HUDEP-2 (cell line): ENCODE measurements around the gene TNNC1.

ENCODE experiments used
- DNase-seq, 76 experiments: peaks; one replicate each; lab custom pipeline; 2025; ENCODE audit not compliant: unreplicated experiment in 76 of 76; lab: John Stamatoyannopoulos, UW

The TNNC1 gene

GRCh38 chr3:52432691-52433141 lies 21.1 kb downstream of the TNNC1 start:
- DNase-seq: no peak

GRCh38 chr3:52432225-52432624 lies 21.6 kb downstream of the TNNC1 start:
- no peak for DNase-seq

- no peak for DNase-seq
Observed at GRCh38 chr3:52431459-52432223, 22.2 kb downstream of the TNNC1 start.

GRCh38 chr3:52430416-52430810 lies 23.4 kb downstream of the TNNC1 start:
- no peak for DNase-seq

GRCh38 chr3:52429779-52430415 lies 23.9 kb downstream of the TNNC1 start:
- no peak for DNase-seq

- DNase-seq: no peak
Observed at GRCh38 chr3:52429031-52429430, 24.8 kb downstream of the TNNC1 start.

- DNase-seq: peak in 35 of 76 experiments; percentile 7 to 57 (median 27)
Observed at GRCh38 chr3:52428151-52429005, 25.5 kb downstream of the TNNC1 start.

- DNase-seq: no peak
Observed at GRCh38 chr3:52423173-52423572, 30.7 kb downstream of the TNNC1 start.

GRCh38 chr3:52422669-52423068 lies 31.2 kb downstream of the TNNC1 start:
- DNase-seq: no peak

- no peak for DNase-seq
Observed at GRCh38 chr3:52420388-52420787, 33.5 kb downstream of the TNNC1 start.

GRCh38 chr3:52415800-52416199 lies 38.0 kb downstream of the TNNC1 start:
- no peak for DNase-seq

GRCh38 chr3:52408466-52408865 lies 45.4 kb downstream of the TNNC1 start:
- no peak for DNase-seq

GRCh38 chr3:52407779-52408178 lies 46.1 kb downstream of the TNNC1 start:
- no peak for DNase-seq

GRCh38 chr3:52406791-52407510 lies 46.9 kb downstream of the TNNC1 start:
- DNase-seq: no peak

- no peak for DNase-seq
Observed at GRCh38 chr3:52406231-52406661, 47.6 kb downstream of the TNNC1 start.

GRCh38 chr3:52405601-52406110 lies 48.2 kb downstream of the TNNC1 start:
- DNase-seq: peak in 47 of 76 experiments; percentile 1 to 71 (median 39)

- DNase-seq: no peak
Observed at GRCh38 chr3:52405066-52405465, 48.8 kb downstream of the TNNC1 start.

- no peak for DNase-seq
Observed at GRCh38 chr3:52404391-52404790, 49.5 kb downstream of the TNNC1 start.

- no peak for DNase-seq
Observed at GRCh38 chr3:52403955-52404354, 49.9 kb downstream of the TNNC1 start.

GRCh38 chr3:52403271-52403841 lies 50.5 kb downstream of the TNNC1 start:
- no peak for DNase-seq
